ENCODE results near the gene GBX1.

DNA sequence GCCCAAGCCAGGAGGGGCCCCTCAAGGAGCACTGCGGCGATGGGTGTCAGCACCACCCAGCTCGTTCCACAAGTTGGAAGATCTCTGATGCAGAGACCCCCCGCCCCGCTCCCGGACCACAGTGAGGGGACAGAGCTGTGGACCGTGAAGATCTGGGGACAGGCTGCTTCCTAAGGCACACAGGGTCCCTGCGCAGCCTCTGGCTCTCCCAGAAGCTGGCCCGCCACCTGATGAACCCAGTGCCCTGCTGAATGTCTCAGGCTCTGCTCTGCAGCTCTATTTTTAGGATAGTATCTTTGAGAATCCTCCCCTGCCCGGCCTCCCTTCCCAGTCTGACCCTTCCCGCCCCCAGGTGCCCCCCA lies 29.7 kb downstream of the GBX1 start:
- no peak for TF ChIP-seq NFYB (CRISPR knock-in tag; conservative IDR thresholded peaks at IDR 0.05; ENCODE audit: low read depth)
- no peak for TF ChIP-seq CTCF (IDR thresholded peaks at IDR 0.05)
- TF ChIP-seq, protein P1, sequence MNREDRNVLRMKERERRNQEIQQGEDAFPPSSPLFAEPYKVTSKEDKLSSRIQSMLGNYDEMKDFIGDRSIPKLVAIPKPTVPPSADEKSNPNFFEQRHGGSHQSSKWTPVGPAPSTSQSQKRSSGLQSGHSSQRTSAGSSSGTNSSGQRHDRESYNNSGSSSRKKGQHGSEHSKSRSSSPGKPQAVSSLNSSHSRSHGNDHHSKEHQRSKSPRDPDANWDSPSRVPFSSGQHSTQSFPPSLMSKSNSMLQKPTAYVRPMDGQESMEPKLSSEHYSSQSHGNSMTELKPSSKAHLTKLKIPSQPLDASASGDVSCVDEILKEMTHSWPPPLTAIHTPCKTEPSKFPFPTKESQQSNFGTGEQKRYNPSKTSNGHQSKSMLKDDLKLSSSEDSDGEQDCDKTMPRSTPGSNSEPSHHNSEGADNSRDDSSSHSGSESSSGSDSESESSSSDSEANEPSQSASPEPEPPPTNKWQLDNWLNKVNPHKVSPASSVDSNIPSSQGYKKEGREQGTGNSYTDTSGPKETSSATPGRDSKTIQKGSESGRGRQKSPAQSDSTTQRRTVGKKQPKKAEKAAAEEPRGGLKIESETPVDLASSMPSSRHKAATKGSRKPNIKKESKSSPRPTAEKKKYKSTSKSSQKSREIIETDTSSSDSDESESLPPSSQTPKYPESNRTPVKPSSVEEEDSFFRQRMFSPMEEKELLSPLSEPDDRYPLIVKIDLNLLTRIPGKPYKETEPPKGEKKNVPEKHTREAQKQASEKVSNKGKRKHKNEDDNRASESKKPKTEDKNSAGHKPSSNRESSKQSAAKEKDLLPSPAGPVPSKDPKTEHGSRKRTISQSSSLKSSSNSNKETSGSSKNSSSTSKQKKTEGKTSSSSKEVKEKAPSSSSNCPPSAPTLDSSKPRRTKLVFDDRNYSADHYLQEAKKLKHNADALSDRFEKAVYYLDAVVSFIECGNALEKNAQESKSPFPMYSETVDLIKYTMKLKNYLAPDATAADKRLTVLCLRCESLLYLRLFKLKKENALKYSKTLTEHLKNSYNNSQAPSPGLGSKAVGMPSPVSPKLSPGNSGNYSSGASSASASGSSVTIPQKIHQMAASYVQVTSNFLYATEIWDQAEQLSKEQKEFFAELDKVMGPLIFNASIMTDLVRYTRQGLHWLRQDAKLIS (CRISPR knock-in tag; IDR thresholded peaks at IDR 0.05; ENCODE audit: borderline replicate concordance), result no peak
- TF ChIP-seq, protein P2, sequence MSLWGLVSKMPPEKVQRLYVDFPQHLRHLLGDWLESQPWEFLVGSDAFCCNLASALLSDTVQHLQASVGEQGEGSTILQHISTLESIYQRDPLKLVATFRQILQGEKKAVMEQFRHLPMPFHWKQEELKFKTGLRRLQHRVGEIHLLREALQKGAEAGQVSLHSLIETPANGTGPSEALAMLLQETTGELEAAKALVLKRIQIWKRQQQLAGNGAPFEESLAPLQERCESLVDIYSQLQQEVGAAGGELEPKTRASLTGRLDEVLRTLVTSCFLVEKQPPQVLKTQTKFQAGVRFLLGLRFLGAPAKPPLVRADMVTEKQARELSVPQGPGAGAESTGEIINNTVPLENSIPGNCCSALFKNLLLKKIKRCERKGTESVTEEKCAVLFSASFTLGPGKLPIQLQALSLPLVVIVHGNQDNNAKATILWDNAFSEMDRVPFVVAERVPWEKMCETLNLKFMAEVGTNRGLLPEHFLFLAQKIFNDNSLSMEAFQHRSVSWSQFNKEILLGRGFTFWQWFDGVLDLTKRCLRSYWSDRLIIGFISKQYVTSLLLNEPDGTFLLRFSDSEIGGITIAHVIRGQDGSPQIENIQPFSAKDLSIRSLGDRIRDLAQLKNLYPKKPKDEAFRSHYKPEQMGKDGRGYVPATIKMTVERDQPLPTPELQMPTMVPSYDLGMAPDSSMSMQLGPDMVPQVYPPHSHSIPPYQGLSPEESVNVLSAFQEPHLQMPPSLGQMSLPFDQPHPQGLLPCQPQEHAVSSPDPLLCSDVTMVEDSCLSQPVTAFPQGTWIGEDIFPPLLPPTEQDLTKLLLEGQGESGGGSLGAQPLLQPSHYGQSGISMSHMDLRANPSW (CRISPR knock-in tag; conservative IDR thresholded peaks at IDR 0.05; ENCODE audit: low read depth), result no peak
- no peak for TF ChIP-seq CREB1 (CRISPR knock-in tag; IDR thresholded peaks at IDR 0.05)
- no peak for TF ChIP-seq MYBL2 (CRISPR knock-in tag; IDR thresholded peaks at IDR 0.05)
- no peak for TF ChIP-seq JAZF1 (CRISPR knock-in tag; IDR thresholded peaks at IDR 0.05)
- TF ChIP-seq ESRRA (CRISPR knock-in tag; IDR thresholded peaks at IDR 0.05; ENCODE audit: borderline replicate concordance), result no peak
- TF ChIP-seq, protein P3, sequence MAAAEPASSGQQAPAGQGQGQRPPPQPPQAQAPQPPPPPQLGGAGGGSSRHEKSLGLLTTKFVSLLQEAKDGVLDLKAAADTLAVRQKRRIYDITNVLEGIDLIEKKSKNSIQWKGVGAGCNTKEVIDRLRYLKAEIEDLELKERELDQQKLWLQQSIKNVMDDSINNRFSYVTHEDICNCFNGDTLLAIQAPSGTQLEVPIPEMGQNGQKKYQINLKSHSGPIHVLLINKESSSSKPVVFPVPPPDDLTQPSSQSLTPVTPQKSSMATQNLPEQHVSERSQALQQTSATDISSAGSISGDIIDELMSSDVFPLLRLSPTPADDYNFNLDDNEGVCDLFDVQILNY (CRISPR knock-in tag; IDR thresholded peaks at IDR 0.05), result no peak
